Measurements from ENCODE around the gene PPP1R10.

DNA sequence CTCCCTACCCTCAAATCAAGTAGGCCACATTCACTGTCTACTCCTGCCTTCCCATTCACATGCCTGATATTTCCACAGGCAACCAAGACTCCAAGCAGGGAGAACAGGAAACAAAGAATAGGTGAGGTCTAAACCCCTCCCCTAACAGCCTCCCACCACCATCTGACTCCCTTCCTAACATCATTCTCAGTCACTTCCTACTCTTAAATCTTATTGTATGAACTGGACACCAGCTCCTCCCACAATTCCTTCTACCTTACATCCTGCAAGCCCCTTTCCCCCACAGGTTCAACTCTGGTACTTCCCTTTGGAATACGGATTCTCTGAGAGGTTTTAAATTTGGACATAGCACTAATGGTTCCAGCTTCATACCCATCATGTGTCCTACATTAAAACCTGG is 28.9 kb upstream of the PPP1R10 start:
- TF ChIP-seq, protein P1, sequence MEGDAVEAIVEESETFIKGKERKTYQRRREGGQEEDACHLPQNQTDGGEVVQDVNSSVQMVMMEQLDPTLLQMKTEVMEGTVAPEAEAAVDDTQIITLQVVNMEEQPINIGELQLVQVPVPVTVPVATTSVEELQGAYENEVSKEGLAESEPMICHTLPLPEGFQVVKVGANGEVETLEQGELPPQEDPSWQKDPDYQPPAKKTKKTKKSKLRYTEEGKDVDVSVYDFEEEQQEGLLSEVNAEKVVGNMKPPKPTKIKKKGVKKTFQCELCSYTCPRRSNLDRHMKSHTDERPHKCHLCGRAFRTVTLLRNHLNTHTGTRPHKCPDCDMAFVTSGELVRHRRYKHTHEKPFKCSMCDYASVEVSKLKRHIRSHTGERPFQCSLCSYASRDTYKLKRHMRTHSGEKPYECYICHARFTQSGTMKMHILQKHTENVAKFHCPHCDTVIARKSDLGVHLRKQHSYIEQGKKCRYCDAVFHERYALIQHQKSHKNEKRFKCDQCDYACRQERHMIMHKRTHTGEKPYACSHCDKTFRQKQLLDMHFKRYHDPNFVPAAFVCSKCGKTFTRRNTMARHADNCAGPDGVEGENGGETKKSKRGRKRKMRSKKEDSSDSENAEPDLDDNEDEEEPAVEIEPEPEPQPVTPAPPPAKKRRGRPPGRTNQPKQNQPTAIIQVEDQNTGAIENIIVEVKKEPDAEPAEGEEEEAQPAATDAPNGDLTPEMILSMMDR (IDR thresholded peaks at IDR 0.05), result no peak
- no peak for TF ChIP-seq POLR2AphosphoS5 (IDR thresholded peaks at IDR 0.05; ENCODE audit: insufficient read depth in 1 of 2, low read depth in 1 of 2)

Measured in vagina (tissue), 2 donors.